ENCODE results near the gene PSMB10.
"Not testable (repeated sequence)": the region's sequence is repeated elsewhere in the genome, so short reads cannot be mapped to it uniquely, and the experiment has no call there.

PSMB10 gene

GRCh38 chr16:67975321-67976105 lies 38.9 kb upstream of the PSMB10 start:
- no peak for TF ChIP-seq CTCF (IDR thresholded peaks at IDR 0.05; ENCODE audit: insufficient read depth, low read depth, low read length, missing control alignments)
- H3K4me3 ChIP-seq (ENCODE audit: low read length): no peak overlapping the region
- DNase-seq (ENCODE audit: low read depth): no peak

- not testable (repeated sequence) for DNase-seq (ENCODE audit: low read depth); H3K4me3 ChIP-seq (ENCODE audit: low read length)
These were observed 35.6 kb upstream of the PSMB10 start for GRCh38 chr16:67972285-67972684.

- TF ChIP-seq CTCF (IDR thresholded peaks at IDR 0.05; ENCODE audit: insufficient read depth, low read depth, low read length, missing control alignments): no peak
- no peak for DNase-seq (ENCODE audit: low read depth)
- H3K4me3 ChIP-seq (ENCODE audit: low read length): no peak overlapping the region
These were observed 34.5 kb upstream of the PSMB10 start for GRCh38 chr16:67971111-67971510.

GRCh38 chr16:67969254-67970039 lies 32.8 kb upstream of the PSMB10 start:
- H3K4me3 ChIP-seq (ENCODE audit: low read length): peak overlapping the region; percentile 82
- DNase-seq (ENCODE audit: low read depth): no peak
- no peak for TF ChIP-seq CTCF (IDR thresholded peaks at IDR 0.05; ENCODE audit: insufficient read depth, low read depth, low read length, missing control alignments)

- peak; percentile 68 for DNase-seq (ENCODE audit: low read depth)
- TF ChIP-seq CTCF (IDR thresholded peaks at IDR 0.05; ENCODE audit: insufficient read depth, low read depth, low read length, missing control alignments): no peak
- peak within 1 kb of the TSS; percentile 82 for H3K4me3 ChIP-seq (ENCODE audit: low read length)
These were observed 32.0 kb upstream of the PSMB10 start, which contains the start of gene SLC12A4 for GRCh38 chr16:67968400-67969253. Gene SLC12A4, minus strand, starts transcription at chr16:67968637. Its CDS starts 84 bp downstream, at chr16:67968553.

GRCh38 chr16:67967958-67968399 lies 31.3 kb upstream of the PSMB10 start:
- no peak for TF ChIP-seq CTCF (IDR thresholded peaks at IDR 0.05; ENCODE audit: insufficient read depth, low read depth, low read length, missing control alignments)
- DNase-seq (ENCODE audit: low read depth): peak; percentile 21
- H3K4me3 ChIP-seq (ENCODE audit: low read length): peak overlapping the region; percentile 82

Measured in epithelial cell of esophagus (primary cell).